ENCODE results near the gene PRDM8. TPM values are rescaled to one million over a fixed set of nuclear protein-coding genes. Genes with fewer than 3 reads are reported as not detected.

The PRDM8 gene
- total RNA-seq, 1 donor, result 3.6 TPM

GRCh38 chr4:80207664-80208063 is 10.4 kb downstream of the PRDM8 start:
- no peaks in the 10 kb centered on the region for H3K27me3 ChIP-seq (ENCODE audit: insufficient read depth, low read length)

GRCh38 chr4:80208610-80209339 is 11.5 kb downstream of the PRDM8 start:
- no peak for DNase-seq (ENCODE audit: insufficient read length, low spot score, missing footprints)
- Histone ChIP-seq H3K27ac (ENCODE audit: low read depth, low read length) (no peak overlapping the region), H3K9me3 (ENCODE audit: low read depth, low read length) (no peaks in the 10 kb centered on the region), H4K20me1 (ENCODE audit: insufficient read depth, low read length) (no peaks in the 10 kb centered on the region), H2AFZ (ENCODE audit: low read length) (no peak overlapping the region), H3K36me3 (ENCODE audit: insufficient read depth, low read length) (no peaks in the 10 kb centered on the region), H3K79me2 (ENCODE audit: insufficient read depth, low read length) (no peaks in the 10 kb centered on the region), H3K27me3 (ENCODE audit: insufficient read depth, low read length) (no peaks in the 10 kb centered on the region), H3K4me3 (ENCODE audit: insufficient read depth, low read length) (no peak overlapping the region), H3K4me2 (ENCODE audit: insufficient read depth, low read length) (no peak overlapping the region), H3K4me1 (ENCODE audit: insufficient read depth, low read length) (peaks cover 11% of the 10 kb centered on the region)
- TF ChIP-seq CTCF (IDR thresholded peaks at IDR 0.05; ENCODE audit: extremely low read depth, low read depth, low read length), result no peak

More at GRCh38 chr4:80207664-80208063, 10.4 kb downstream of the PRDM8 start:
- H3K79me2 ChIP-seq (ENCODE audit: insufficient read depth, low read length), result no peaks in the 10 kb centered on the region
- H3K4me1 ChIP-seq (ENCODE audit: insufficient read depth, low read length), result no peaks in the 10 kb centered on the region
- no peaks in the 10 kb centered on the region for H3K9me3 ChIP-seq (ENCODE audit: low read depth, low read length)
- no peak for TF ChIP-seq CTCF (IDR thresholded peaks at IDR 0.05; ENCODE audit: extremely low read depth, low read depth, low read length)
- no peak for DNase-seq (ENCODE audit: insufficient read length, low spot score, missing footprints)
- no peaks in the 10 kb centered on the region for H4K20me1 ChIP-seq (ENCODE audit: insufficient read depth, low read length)
- no peaks in the 10 kb centered on the region for H3K36me3 ChIP-seq (ENCODE audit: insufficient read depth, low read length)
- H3K4me2 ChIP-seq (ENCODE audit: insufficient read depth, low read length), result peak overlapping the region; percentile 65
- peak overlapping the region; percentile 75 for H2AFZ ChIP-seq (ENCODE audit: low read length)
- no peak overlapping the region for H3K27ac ChIP-seq (ENCODE audit: low read depth, low read length)
- H3K4me3 ChIP-seq (ENCODE audit: insufficient read depth, low read length), result peak overlapping the region; percentile 57

- no peaks in the 10 kb centered on the region for H3K79me2 ChIP-seq (ENCODE audit: insufficient read depth, low read length)
- no peak overlapping the region for H3K4me3 ChIP-seq (ENCODE audit: insufficient read depth, low read length)
- H3K4me1 ChIP-seq (ENCODE audit: insufficient read depth, low read length), result peaks cover 14% of the 10 kb centered on the region
- TF ChIP-seq CTCF (IDR thresholded peaks at IDR 0.05; ENCODE audit: extremely low read depth, low read depth, low read length), result no peak
- H3K9me3 ChIP-seq (ENCODE audit: low read depth, low read length), result no peaks in the 10 kb centered on the region
- H3K4me2 ChIP-seq (ENCODE audit: insufficient read depth, low read length), result no peak overlapping the region
- DNase-seq (ENCODE audit: insufficient read length, low spot score, missing footprints), result no peak
- H3K27me3 ChIP-seq (ENCODE audit: insufficient read depth, low read length), result no peaks in the 10 kb centered on the region
- no peak overlapping the region for H3K27ac ChIP-seq (ENCODE audit: low read depth, low read length)
- H3K36me3 ChIP-seq (ENCODE audit: insufficient read depth, low read length), result no peaks in the 10 kb centered on the region
- no peak overlapping the region for H2AFZ ChIP-seq (ENCODE audit: low read length)
- H4K20me1 ChIP-seq (ENCODE audit: insufficient read depth, low read length), result no peaks in the 10 kb centered on the region
These were observed 12.0 kb downstream of the PRDM8 start for GRCh38 chr4:80209340-80209701.

- Histone ChIP-seq H3K4me2 (ENCODE audit: insufficient read depth, low read length) (no peak overlapping the region), H3K4me1 (ENCODE audit: insufficient read depth, low read length) (peaks cover 14% of the 10 kb centered on the region), H3K27me3 (ENCODE audit: insufficient read depth, low read length) (no peaks in the 10 kb centered on the region), H4K20me1 (ENCODE audit: insufficient read depth, low read length) (no peaks in the 10 kb centered on the region), H3K4me3 (ENCODE audit: insufficient read depth, low read length) (no peak overlapping the region), H3K36me3 (ENCODE audit: insufficient read depth, low read length) (no peaks in the 10 kb centered on the region), H3K9me3 (ENCODE audit: low read depth, low read length) (no peaks in the 10 kb centered on the region), H3K27ac (ENCODE audit: low read depth, low read length) (no peak overlapping the region), H3K79me2 (ENCODE audit: insufficient read depth, low read length) (no peaks in the 10 kb centered on the region), H2AFZ (ENCODE audit: low read length) (no peak overlapping the region)
- no peak for TF ChIP-seq CTCF (IDR thresholded peaks at IDR 0.05; ENCODE audit: extremely low read depth, low read depth, low read length)
- DNase-seq (ENCODE audit: insufficient read length, low spot score, missing footprints), result no peak
These were observed 13.2 kb downstream of the PRDM8 start for GRCh38 chr4:80210549-80210948.
